Hippocampal formation (tissue), 2 donors: ENCODE results near the gene FCHSD2.
"Not testable (repeated sequence)": the region's sequence is repeated elsewhere in the genome, so short reads cannot be mapped to it uniquely, and the experiment has no call there.

Source experiments
- DNase-seq, 2 donors: peaks; one replicate each; lab custom pipeline; 2025; lab: John Stamatoyannopoulos, UW

FCHSD2 gene

DNA sequence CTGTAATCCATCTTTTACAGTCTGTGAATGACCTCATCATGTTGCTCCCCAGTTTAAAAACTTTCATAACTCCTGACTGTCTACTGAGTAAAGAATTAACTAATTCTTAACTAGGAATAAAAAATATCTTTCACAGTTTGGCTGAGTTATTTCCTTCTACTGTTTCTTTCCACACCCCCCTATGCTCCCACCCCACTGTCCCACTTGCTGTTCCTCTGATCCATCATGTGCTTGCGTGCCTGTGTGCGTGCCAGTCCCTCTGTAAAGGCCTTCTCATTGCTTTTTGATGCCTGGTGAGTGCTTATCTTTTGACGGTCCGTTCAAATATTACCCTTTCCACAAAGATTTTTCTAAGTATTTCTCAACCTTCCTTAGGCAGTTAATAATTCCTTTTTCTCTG, 272.3 kb downstream of the FCHSD2 start:
- DNase-seq: no peak

DNA sequence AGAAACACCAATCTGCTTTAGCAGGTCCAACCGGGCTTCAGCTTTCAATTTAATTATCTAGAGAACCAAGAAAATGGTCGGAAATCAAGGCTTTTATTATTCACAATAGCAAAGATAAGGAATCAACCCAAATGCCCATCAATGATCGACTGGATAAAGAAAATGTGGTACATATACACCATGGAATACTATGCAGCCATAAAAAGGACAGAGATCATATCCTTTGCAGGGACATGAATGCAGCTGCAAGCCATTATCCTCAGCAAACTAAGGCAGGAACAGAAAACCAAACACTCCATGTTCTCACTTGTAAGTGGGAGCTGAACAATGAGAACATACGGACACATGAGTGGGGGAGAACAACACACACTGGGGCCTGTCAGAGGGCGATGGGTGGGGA, 274.1 kb downstream of the FCHSD2 start:
- no peak for DNase-seq

DNA sequence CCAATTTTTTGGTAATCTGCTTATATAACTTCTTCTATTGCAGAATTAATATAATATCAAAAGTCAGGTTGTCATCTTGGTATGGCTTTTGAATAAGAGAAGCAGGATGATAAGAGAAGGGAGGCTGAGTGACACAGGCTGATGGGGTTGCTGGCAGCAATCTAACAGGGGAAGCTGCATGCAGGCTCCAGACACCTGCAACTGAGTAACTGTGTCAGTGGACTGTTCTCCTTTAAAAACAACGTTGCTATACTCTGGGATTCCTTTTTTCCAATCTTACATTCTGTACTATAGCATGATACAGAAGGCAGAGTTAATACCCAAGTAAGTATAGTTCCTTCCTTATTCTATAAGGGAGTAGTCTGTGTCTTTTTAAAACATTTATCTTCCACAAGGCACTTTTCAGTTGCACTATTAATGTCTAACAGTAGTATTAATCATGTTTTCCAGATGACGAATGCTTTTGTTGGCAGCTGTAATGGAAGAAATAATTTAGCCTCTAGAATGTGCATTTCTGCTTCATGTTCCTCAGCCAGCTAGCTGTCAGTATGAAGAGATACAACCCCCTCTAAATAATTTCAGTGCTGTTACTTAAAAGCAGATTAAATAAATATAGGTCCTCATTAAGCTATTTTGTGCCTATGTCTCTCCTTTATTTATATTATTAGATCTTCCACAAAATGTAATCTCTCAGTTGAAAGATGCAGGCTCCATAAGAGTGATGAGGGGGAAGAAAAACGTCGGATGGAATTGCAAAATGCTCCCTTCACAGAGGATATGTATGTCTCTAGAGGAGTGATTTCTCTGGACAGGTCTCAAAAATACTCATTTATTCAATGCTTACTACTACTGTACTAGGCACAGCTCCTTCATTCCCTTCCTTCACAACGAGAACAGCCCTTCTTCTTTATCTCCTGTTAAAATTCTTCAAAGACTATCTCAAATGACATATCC, 277.1 kb downstream of the FCHSD2 start:
- peak in 1 of 2 donors; percentile 26 for DNase-seq

DNA sequence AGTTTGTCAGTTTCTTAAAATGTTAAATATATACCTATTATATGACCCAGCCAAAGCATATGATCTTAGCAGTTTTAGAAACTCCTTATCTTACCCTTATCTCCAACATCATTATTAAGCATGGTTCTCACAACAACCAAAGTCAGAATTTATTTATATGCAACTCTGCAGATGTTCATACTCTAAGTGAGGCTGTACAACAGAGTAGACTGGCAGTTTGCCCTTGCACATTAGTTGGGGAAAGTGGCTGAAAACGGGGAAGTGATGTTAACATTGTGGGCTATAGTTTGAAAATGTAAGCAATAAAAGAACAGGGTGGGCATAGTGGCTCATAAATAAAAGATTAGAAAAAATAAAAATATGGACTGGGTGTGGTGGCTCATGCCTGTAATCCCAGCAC, 278.2 kb downstream of the FCHSD2 start:
- no peak for DNase-seq

DNA sequence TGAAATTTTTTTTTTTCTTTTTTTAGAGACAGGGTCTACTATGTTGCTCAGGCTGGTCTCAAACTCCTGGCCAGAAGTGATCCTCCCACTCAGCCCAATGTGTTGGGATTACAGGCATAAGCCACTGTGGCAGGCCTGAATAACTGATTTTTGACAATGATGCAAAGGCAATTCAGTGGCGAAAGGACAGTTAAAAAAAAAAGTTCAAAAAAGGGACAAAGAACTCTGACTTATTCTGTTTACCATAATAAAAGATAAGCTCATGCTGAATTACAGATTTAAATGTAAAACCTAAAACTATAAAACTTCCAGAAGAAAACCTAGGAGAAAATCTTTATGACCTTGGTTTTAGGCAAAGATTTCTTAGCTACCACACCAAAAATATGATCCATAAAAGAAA, 279.0 kb downstream of the FCHSD2 start:
- DNase-seq: no peak

DNA sequence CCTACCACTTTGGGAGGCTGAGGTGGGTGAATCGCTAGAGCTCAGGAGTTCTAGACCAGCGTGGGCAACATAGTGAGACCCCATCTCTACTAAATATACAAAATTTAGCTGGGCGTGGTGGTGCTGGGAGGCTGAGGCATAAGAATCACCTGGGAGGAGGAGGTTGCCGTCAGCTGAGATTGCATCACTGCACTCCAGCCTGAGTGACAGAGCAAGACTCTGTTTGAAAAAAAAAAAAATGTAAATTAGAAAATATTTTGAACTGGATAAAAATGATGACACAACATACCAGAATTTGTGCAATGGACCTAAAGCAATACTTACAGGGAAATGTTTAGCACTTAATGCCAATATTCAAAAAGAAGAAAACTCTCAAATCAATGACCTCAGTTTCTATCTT, 281.5 kb downstream of the FCHSD2 start:
- no peak for DNase-seq

DNA sequence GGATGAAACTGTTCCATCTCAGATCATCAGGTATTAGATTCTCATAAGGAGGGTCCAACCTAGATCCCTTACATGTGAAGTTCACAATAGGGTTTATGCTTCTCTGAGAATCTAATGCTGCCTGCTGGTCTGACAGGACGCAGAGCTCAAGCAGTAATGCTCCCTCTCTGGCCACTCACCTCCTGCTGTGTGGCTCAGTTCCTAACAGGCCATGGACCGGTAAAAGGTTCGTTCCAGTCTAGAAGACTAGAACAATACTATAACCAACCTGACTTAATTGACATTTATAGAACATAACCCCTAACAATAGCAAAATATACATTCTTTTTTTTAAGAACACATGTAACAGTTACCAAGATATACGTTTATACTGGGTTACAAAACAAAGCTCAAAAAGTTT, 282.1 kb downstream of the FCHSD2 start:
- no peak for DNase-seq

DNA sequence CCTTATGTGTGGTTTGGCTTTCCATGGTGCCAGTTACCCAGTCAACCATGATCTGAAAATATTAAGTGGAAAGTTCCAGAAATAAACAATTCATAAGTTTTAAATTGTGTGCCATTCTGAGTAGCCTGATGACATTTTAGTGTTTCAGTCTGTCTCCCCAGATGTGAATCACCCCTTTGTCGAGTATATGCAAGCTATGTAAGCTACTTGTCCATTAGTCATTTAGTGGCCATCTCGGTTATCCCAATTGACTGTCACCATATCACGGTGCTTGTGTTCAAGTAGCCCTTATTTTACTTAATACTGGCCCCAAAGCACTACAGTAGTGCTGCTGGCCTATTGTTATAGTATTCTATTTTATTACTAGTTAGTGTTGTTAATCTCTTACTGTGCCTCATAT, 283.0 kb downstream of the FCHSD2 start:
- no peak for DNase-seq

DNA sequence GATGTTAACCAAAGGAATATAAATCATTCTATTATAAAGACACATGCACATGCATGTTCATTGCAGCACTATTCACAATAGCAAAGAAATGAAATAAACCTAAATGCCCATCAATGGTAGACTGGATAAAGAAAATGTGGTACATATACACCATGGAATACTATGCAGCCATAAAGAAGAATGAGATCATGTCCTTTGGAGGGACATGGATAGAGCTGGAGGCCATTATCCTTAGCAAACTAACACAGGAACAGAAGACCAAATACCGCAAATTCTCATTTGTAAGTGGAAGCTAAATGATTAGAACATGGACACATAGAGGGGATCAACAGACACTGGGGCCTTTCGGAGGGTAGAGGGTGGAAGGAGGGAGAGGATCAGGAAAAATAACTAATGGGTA, 283.9 kb downstream of the FCHSD2 start:
- DNase-seq: not testable (repeated sequence)

DNA sequence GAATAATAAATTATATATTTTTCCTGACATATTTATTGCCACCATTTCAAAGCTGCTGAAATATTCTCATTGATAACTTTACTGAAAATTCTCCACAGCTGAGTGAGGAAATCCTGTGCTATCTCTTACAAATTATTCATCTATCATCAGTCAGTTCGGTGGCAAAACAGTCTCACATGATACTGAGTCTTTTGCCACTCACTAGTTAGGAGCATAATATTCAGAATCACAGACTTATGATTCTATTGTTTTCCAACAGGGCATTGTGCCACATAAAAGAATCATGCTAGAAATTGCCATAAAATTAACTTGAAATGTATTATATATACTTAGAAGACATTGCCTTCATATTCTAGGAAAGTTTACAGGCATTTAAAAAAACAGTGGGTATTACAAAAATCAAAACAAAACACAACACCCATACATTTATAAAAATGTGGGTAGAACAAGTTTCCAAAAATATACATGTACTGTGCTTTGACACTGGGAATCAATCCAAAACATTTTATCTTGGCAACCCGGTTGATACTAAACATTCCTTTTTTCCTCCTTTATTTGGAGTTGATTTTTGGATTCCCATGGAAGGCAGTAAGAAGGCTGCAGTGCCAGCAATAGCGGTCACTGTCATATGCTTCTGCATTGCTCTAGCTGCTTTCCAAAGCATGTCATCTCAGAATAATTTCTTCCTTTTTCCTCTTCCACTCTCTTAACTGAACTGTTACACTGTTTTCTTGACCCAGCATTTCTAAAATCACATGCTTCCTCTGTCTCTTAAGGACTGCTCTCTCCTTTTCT, 285.4 kb downstream of the FCHSD2 start:
- DNase-seq: no peak

DNA sequence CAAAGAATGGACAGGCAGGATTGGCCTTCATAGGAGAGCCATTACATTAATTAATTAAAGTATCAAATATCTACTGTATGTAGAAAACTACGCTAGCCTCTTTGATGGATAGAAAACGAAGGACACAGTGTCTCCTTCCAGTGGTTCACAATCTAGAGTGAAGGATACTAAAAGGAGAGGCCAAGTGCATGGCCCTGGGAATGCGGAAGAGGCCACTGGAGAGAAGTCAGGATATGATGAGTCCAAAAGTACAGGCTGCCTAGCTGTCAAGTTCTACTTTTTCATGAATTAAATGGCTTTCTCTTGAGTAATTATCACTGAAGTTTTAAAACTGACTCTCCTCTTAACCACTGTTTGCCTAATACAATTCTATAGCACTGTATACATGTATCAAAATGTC, 286.1 kb downstream of the FCHSD2 start:
- no peak for DNase-seq

DNA sequence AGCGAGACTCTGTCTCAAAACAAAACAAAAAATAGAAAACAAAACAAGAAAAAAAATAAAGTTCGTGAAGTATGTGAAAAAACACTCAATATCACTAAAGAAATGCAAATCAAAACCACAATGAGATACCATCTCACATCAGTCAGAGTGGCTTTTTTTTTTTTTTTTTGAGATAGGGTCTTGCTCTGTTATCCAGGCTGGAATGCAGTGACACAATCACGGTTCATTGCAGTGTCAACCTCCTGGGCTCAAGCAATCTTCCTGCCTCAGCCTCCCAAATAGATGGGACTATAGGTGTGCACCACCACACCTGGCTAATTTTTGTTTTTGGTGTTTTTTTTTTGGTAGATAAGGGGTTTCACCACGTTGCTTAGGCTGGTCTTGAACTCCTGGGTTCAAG, 290.4 kb downstream of the FCHSD2 start:
- DNase-seq: no peak

DNA sequence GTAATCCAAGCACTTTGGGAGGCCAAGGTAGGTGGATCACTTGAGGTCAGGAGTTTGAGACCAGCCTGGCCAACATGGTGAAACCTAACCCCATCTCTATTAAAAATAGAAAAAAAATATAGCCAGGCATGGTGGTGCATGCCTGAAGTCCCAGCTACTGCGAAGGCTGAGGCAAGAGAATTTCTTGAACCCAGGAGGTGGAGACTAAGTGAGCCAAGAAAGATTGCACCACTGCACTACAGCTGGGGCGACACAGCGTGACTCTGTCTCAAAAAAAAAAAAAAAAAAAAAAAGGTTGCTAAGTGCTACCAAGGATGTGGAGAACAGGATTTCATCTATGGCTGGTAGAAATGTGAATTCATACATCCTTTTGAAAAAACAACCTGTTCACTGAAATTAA, 291.3 kb downstream of the FCHSD2 start:
- no peak for DNase-seq

DNA sequence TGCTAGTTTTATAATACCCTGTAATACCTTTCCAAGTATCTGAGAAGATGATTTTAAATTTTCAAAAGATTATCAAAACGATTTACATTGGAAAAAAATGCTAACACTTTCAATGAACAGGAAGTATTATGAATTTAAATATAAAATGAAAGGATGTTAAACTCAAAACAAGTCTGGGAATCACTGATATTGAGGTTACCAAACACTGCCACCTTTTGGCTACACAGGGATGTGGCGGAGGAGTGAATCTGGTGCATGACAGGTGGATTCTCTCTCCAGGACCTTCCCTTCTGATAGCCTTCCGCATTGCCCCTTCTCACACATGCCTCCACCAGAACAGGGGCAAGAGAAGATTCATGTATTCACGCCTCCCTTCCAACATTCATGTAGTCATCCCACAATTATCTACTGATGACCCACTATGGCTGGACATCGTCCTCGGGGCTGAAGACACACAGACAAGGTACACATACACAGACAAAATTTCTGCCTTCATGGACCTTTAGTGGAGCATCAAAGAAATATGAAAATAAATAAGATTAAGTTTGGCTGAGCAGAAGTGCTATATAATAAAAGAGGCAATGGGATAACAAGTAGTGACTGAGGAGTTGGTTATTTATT, 293.2 kb downstream of the FCHSD2 start:
- no peak for DNase-seq

DNA sequence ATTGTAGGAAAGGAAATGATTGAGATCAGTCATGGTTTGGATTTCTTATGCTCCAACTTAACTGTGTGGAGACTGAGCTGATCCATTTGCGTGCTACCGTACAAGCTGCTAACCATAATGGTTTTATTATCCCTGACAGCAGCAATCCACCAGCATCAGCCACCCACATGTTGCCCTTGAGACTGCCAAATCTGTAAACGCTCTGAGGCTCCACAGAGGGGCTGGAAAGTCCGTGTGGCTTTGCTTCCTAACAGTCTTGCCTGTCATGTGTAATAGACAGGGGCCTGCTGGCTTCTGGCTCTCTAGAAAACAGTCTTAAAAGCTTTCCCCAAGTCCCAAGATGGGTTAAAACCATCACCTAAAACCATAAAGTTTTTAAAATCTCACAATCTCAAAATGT, 297.8 kb downstream of the FCHSD2 start:
- DNase-seq: no peak

DNA sequence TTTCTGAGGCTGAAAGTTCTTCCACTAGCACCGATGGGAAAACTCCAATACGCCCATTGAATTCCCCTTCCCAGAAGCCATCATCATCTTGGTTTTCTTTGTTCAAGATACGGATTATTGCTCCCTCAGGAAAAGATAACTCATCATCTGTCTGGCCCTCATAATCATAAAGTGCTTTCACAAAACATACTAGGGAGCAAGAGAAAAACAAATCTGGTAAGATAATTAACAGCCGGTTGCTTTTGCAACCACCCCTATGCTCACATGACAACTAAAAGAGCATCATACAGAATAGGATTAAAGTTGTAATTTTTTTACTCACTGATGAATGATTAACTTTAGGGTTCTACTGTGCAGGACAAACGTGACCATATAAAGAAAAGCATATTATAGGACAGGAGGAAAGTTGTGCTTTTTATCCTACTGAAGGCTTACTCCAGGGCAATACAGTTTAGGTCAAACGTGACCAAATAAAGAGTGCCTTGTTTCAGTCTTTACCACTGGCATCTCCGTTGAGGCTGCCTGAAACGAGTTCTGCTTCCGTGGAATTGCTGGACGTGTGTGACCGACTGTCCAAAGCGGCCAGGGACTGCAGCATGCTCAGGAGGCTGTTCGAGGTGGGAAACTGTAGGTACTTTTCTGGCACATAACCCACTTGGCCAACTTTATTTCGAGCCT, 299.3 kb downstream of the FCHSD2 start:
- no peak for DNase-seq

DNA sequence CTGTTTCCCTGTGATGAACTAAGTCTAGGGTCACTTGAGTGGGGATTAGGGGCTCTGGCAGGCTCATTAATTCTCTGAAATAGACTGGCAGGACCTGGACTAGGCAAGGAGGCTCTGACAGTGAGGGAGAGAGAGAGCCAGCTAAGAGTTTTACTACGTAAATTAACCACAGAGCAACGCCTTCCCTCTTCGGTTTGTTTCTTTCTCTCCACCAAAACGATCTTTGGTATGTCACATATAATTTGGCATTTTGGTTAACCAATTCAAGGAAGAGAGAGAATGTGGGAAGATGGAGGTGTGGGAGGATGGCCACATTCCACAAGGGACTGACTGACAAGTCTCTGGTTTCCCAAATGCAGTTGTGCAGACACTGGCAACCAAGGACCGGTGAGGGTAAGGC, 300.0 kb downstream of the FCHSD2 start:
- DNase-seq: no peak

DNA sequence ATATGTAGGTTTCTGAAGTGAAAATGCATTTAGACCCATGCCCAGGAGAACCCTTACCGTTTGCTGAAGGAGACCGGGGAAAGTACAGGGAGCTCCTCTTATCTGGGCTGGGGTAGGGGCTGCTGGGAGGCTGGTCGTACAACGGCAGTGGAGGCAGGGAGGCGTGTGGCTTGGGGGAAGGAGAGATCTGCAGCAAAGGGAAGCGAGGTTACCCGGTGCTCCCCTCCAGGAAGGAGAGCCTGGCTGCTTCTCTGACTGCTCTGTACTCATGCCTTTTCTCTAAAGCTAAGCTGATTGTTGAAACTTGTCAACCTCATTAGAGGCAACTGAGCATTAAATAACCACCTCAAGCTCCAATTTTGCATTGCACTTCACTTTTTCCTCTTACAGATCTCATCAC, 300.7 kb downstream of the FCHSD2 start:
- no peak for DNase-seq

DNA sequence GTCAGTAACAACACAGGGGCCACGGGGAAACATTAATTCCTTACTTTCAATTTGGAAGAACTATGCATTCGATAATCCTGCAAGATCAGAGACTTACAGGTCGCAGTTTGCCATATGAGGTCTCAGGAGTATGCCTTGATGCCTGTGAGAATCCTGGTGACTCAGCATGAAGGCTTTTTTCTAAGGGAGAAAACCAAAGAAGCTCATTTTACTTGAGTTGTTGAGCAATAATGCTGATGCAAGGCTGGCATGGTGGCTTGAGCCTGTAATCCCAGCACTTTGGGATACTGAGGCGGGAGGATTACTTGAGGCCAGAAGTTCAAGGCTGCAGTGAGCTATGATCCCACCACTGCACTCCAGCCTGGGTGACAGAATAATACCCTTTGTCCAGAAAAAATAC, 301.3 kb downstream of the FCHSD2 start:
- no peak for DNase-seq

DNA sequence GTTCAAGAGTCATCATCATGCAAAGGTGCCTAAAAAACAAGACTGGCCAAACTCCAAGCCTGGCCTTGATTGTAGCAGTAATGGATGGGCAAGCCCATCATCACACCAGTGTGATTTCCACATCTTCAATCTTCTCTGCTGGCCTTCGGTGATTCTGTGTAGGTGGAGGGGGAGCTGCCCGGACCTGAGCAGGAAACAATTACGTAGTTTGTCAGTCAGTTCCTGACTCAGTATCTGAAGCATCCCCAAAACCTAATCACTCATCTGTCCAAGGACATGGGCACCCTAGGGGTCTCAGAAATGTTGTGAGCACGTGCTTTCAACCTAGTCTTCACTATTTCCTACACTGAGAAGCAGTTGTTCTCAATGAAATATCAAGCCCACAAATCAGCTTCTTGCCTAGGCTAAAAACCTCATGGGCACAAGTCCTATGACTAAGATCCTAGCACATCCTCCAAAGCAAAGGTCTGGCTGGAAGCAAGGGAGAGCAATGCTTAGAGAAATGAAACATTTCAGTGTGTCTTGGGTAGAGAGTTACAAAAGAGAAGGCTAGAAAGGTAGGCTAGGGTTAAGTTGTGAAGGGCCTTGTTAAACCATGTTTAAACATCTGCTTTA, 303.3 kb downstream of the FCHSD2 start:
- DNase-seq: no peak

DNA sequence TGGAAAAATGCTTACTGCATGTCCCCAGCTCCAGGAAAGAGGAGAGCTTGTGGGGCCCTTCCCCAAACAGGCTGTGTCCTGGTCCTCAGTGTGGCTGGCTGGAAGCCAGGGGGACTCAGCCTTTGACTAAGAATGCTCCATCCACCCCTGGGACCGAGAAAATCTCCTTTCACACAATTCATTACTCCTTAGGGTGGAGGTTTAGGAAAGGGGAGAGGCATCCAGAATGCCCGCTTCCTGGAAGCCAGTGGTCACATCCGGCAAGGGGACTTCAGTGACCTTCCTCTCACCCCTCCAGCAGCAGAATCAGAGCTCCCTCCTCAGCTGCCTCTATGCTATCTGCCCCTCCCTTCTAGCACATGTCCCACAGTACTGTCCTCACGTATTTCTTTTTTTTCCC, 306.0 kb downstream of the FCHSD2 start:
- no peak for DNase-seq

DNA sequence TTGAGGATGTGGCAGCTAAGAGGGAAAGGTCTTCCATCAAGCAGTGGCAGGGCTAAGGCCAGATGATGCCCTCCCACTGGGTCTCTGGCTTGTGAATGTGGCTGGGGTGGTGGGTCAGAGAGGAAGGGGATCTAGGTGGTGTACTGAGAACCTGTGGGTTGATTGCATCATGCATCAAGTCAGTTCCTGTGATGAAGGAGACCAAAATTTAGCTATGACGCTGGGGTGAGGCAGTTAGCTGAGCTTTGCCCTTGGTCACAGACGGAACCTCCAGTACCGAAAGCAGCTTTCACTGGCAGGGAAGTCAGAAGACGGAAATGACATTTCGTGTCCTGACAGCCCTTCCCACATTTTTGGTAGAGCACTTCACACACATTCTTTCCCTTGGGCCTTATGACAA, 307.2 kb downstream of the FCHSD2 start:
- DNase-seq: no peak
